ENCODE measurements around the gene HOXA5. TPM values are rescaled to one million over a fixed set of nuclear protein-coding genes. Genes with fewer than 3 reads are reported as not detected.

The HOXA5 gene
- total RNA-seq, 1 experiment from 2014 or later, result 7.5 TPM

DNA sequence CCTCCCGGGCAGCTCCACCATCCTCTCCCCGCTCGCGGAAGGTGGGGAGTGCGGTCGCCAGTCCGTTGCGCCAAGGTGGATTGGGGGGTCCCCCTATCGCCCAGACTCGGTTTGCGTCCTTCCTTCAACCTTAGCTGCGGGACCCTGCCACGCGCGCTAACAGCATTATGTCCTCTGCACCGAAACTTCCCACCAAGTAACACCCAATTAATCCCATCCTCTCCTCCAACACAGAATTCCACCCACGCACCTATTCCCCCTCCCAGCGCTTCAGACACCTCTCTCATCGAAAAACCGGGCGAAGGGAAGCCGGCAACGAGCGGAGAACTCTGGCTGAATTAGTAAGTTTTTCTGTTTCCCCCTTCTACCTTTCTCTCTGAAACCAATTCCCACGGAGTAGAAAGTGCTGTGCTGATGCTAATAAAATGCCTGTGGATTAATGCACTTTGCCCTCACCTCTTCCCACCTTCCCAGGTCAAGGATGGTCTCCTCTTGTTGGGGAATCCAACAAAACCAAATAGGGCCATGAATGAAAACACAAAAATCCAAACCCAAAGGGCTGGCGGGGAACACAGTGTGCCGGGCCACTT lies 8.0 kb upstream of the HOXA5 start:
- DNase-seq (peak; percentile 27), ATAC-seq (no peak)
- Histone ChIP-seq H3K36me3 (ENCODE audit: low read depth, low read length) (no peaks in the 10 kb centered on the region), H3K9ac (ENCODE audit: low read length) (peak overlapping the region; percentile 73), H3K4me2 (ENCODE audit: low read length) (peak overlapping the region; percentile 92), H3K9me2 (replicated peaks; ENCODE audit: low read length) (no peaks in the 10 kb centered on the region), H3K27ac (ENCODE audit: low read length) (peak overlapping the region; percentile 84), H3F3A (ENCODE audit: low read length, unreplicated experiment) (no peaks in the 10 kb centered on the region), H3K79me2 (ENCODE audit: low read length) (peaks cover 66% of the 10 kb centered on the region), H4K20me1 (ENCODE audit: low read length) (no peaks in the 10 kb centered on the region), H3K4me3 (ENCODE audit: low read length) (peak overlapping the region; percentile 78), H2AFZ (ENCODE audit: low read length) (peak overlapping the region; percentile 74), H3K4me1 (ENCODE audit: insufficient read depth, low read length) (peaks cover 34% of the 10 kb centered on the region), H3K9me3 (ENCODE audit: low read length) (no peaks in the 10 kb centered on the region), H3K27me3 (ENCODE audit: low read length) (no peaks in the 10 kb centered on the region)
- intact Hi-C loops (cut with micrococcal nuclease), result loop anchor here (2.0 kb wide), 1 partner anchor 297 kb away; no protein-coding TSS in a partner anchor
- CTCF ChIA-PET, result interaction anchor here (0.7 to 1.6 kb wide), 4 partner anchors 9 to 452 kb away, joined by 3 to 17 read pairs (median 8); no protein-coding TSS in a partner anchor
- no peak for TF ChIP-seq EZH2phosphoT487 (IDR thresholded peaks at IDR 0.05; ENCODE audit: borderline replicate concordance, low read length)
- TF ChIP-seq EZH2 (IDR thresholded peaks at IDR 0.05; ENCODE audit: low read length, unreplicated experiment), result no peak
- TF ChIP-seq, protein P1, sequence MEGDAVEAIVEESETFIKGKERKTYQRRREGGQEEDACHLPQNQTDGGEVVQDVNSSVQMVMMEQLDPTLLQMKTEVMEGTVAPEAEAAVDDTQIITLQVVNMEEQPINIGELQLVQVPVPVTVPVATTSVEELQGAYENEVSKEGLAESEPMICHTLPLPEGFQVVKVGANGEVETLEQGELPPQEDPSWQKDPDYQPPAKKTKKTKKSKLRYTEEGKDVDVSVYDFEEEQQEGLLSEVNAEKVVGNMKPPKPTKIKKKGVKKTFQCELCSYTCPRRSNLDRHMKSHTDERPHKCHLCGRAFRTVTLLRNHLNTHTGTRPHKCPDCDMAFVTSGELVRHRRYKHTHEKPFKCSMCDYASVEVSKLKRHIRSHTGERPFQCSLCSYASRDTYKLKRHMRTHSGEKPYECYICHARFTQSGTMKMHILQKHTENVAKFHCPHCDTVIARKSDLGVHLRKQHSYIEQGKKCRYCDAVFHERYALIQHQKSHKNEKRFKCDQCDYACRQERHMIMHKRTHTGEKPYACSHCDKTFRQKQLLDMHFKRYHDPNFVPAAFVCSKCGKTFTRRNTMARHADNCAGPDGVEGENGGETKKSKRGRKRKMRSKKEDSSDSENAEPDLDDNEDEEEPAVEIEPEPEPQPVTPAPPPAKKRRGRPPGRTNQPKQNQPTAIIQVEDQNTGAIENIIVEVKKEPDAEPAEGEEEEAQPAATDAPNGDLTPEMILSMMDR (conservative IDR thresholded peaks at IDR 0.05; ENCODE audit: low read depth, low read length), result no peak
- no TSS peak for BruUV-seq (replicated peaks)
- POLR2A ChIA-PET (ENCODE audit: unreplicated experiment), result interaction anchor here (0.6 to 1.4 kb wide), 3 partner anchors 17 to 288 kb away, joined by 3 to 6 read pairs (median 4); no protein-coding TSS in a partner anchor

GRCh38 chr7:27150568-27151340 lies 7.3 kb upstream of the HOXA5 start:
- Histone ChIP-seq H3K27ac (ENCODE audit: low read length) (peak overlapping the region; percentile 84), H3K4me1 (ENCODE audit: insufficient read depth, low read length) (peaks cover 34% of the 10 kb centered on the region), H3K27me3 (ENCODE audit: low read length) (no peaks in the 10 kb centered on the region), H3K9me3 (ENCODE audit: low read length) (no peaks in the 10 kb centered on the region), H2AFZ (ENCODE audit: low read length) (peak overlapping the region; percentile 74), H3K9me2 (replicated peaks; ENCODE audit: low read length) (no peaks in the 10 kb centered on the region), H3K9ac (ENCODE audit: low read length) (peak overlapping the region; percentile 73), H3K4me3 (ENCODE audit: low read length) (peak overlapping the region; percentile 78), H3F3A (ENCODE audit: low read length, unreplicated experiment) (no peaks in the 10 kb centered on the region), H3K4me2 (ENCODE audit: low read length) (peak overlapping the region; percentile 92), H3K79me2 (ENCODE audit: low read length) (peaks cover 71% of the 10 kb centered on the region), H3K36me3 (ENCODE audit: low read depth, low read length) (no peaks in the 10 kb centered on the region), H4K20me1 (ENCODE audit: low read length) (no peaks in the 10 kb centered on the region)
- peak; percentile 86 for DNase-seq
- TSS peak; percentile 41 for BruUV-seq (replicated peaks)
- peak; percentile 33 for ATAC-seq
- ChIA-PET CTCF (interaction anchor here (0.5 to 1.4 kb wide), 5 partner anchors 10 to 451 kb away, joined by 3 to 17 read pairs (median 4); partner anchors contain the start of gene HOXA11), POLR2A (ENCODE audit: unreplicated experiment) (interaction anchor here (0.6 to 1.4 kb wide), 3 partner anchors 16 to 288 kb away, joined by 3 to 6 read pairs (median 4); no protein-coding TSS in a partner anchor)
- intact Hi-C loops (cut with micrococcal nuclease), result loop anchor here (1.0 to 2.0 kb wide), 3 partner anchors 286 to 296 kb away; partner anchors contain the start of gene SKAP2
- TF ChIP-seq EZH2phosphoT487 (IDR thresholded peaks at IDR 0.05; ENCODE audit: borderline replicate concordance, low read length), result no peak
- TF ChIP-seq, protein P1 (conservative IDR thresholded peaks at IDR 0.05; ENCODE audit: low read depth, low read length), result peak; percentile 82

All from PC-3 (cell line).